Measurements from ENCODE around the gene FGB.

DNA sequence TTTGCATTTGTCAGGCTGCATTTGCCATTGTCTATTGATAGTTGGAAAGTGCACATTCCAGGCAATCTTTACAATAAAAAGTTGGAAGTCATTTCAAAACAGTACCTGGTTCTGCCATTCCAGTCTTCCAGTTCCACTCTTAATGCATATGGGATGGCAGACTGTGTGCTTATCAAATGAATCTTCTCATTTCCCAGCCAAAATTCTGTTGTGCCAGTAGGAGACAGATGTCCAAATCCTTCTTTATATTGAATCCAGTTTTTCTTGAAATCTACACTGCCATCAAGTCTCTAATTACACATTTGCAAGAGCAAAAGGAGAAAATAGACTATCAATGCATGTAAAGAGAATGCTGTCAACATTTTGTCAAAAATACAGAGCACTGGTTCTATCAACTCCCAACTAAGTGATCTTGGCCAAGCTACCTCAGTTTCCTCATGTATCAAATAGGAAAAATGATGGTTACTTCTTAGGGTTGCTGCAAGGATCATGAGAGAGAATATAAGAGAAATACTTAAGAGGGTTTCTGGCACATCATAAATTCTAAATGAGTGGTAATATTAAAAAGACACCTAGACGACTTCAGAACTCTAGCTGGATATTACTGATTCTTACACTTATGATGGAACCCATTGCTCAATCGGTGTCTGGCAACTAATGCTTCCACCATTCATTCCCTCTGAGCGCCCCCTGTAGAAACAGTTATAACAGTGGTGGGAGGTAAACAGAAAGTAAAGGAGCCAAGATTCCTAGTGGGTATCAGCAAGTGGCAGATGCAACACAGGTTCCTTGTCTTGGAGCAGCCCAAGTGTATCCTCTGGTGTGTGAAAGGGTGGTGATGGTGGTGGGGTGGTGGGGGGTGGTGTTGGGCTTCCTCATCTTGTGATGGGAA lies 45.8 kb downstream of the FGB start:
- TF ChIP-seq, protein P1, sequence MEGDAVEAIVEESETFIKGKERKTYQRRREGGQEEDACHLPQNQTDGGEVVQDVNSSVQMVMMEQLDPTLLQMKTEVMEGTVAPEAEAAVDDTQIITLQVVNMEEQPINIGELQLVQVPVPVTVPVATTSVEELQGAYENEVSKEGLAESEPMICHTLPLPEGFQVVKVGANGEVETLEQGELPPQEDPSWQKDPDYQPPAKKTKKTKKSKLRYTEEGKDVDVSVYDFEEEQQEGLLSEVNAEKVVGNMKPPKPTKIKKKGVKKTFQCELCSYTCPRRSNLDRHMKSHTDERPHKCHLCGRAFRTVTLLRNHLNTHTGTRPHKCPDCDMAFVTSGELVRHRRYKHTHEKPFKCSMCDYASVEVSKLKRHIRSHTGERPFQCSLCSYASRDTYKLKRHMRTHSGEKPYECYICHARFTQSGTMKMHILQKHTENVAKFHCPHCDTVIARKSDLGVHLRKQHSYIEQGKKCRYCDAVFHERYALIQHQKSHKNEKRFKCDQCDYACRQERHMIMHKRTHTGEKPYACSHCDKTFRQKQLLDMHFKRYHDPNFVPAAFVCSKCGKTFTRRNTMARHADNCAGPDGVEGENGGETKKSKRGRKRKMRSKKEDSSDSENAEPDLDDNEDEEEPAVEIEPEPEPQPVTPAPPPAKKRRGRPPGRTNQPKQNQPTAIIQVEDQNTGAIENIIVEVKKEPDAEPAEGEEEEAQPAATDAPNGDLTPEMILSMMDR (IDR thresholded peaks at IDR 0.05; ENCODE audit: low read length), result no peak
- no peak for TF ChIP-seq EZH2 (optimal IDR thresholded peaks at IDR 0.05; ENCODE audit: low read depth, low read length)
- no peak for TF ChIP-seq EZH2phosphoT487 (IDR thresholded peaks at IDR 0.05; ENCODE audit: low read length)

All from MM.1S (cell line).